Stimulated activated naive B cell treated with anti-CD40 and anti-IgM and Interleukin-4, amounts not matched to agents 10 μg/mL and 1 μg/mL and 100 μg/mL, for 72 hours (primary cell): Measurements from ENCODE around the gene RPUSD1.
A peak's percentile ranks its signal among the peaks of the same experiment; 100 is the strongest.
"Not testable (repeated sequence)": the region's sequence is repeated elsewhere in the genome, so short reads cannot be mapped to it uniquely, and the experiment has no call there.

ENCODE experiments used
- ATAC-seq, 2 donors: fragments of 150-1000 bp; cut with Tn5 transposase; replicated peaks; 2 replicates each; pipeline ENCODE4 v1.10.0; 2021; ENCODE audit warnings: moderate library complexity in 1 of 2
- DNase-seq: peaks from one replicate; pipeline ENCODE4 v3.0.0; 2021
- H3K27ac Mint-ChIP-seq: one replicate; pipeline ENCODE4 v1.8.0; 2022; ENCODE audit warnings: mild to moderate bottlenecking, mixed read lengths
- H3K27me3 Mint-ChIP-seq, 2 donors: one replicate each; pipeline ENCODE4 v1.8.0; 2022; ENCODE audit warnings: mixed read lengths in 2 of 2
- H3K36me3 Mint-ChIP-seq, 2 donors: one replicate each; pipeline ENCODE4 v1.8.0; 2022; ENCODE audit warnings: mixed read lengths in 2 of 2, mild to moderate bottlenecking in 1 of 2
- H3K4me1 Mint-ChIP-seq, 2 donors: one replicate each; pipeline ENCODE4 v1.8.0; 2022; ENCODE audit warnings: mixed read lengths in 2 of 2, mild to moderate bottlenecking in 1 of 2
- H3K4me3 Mint-ChIP-seq, 2 donors: one replicate each; pipeline ENCODE4 v1.8.0; 2022; ENCODE audit warnings: mild to moderate bottlenecking in 2 of 2, mixed read lengths in 2 of 2, moderate library complexity in 1 of 2
- H3K9me3 Mint-ChIP-seq, 2 donors: one replicate each; pipeline ENCODE4 v1.8.0; 2022; ENCODE audit warnings: mixed read lengths in 2 of 2, mild to moderate bottlenecking in 1 of 2

The RPUSD1 gene

DNA sequence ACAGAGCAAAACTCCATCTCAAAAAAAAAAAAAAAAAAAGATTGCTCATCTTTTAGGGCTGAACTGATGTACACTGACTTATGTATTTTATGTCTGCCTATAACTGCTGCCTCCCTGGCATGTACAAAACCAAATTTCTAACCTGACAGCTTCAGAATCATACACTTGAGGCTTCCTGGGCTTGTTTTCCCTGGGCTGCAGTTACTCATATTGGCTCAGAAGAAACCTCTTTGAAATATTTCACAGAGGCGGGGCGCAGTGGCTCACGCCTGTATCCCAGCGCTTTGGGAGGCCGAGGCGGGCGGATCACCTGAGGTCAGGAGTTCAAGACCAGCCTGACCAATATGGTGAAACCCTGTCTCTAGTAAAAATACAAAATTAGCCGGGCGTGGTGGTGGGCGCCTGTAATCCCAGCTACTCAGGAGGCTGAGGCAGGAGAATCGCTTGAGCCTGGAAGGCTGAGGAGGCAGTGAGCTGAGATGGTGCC, 34.0 kb downstream of the RPUSD1 start:
- not testable (repeated sequence) for H3K4me3 Mint-ChIP-seq
- H3K27me3 Mint-ChIP-seq = peaks cover 12 to 22% of the 10 kb centered on the region in 2 donors

GRCh38 chr16:752007-752312, 36.2 kb downstream of the RPUSD1 start:
- H3K4me3 Mint-ChIP-seq = no peak overlapping the region
- ATAC-seq (no peak), DNase-seq (no peak)
- H3K4me1 Mint-ChIP-seq = peaks cover 3 to 4% of the 10 kb centered on the region in 2 donors
- H3K27me3 Mint-ChIP-seq = peaks cover 5 to 15% of the 10 kb centered on the region in 2 donors
- no peaks in the 10 kb centered on the region for H3K36me3 Mint-ChIP-seq
- H3K27ac Mint-ChIP-seq = no peak overlapping the region
- no peaks in the 10 kb centered on the region for H3K9me3 Mint-ChIP-seq

More for the DNA sequence above, 34.0 kb downstream of the RPUSD1 start:
- DNase-seq, H3K9me3 Mint-ChIP-seq, ATAC-seq, H3K4me1 Mint-ChIP-seq, H3K36me3 Mint-ChIP-seq, H3K27ac Mint-ChIP-seq: not testable (repeated sequence)

GRCh38 chr16:751152-752006, 36.8 kb downstream of the RPUSD1 start:
- no peak for DNase-seq
- H3K27ac Mint-ChIP-seq = peak overlapping the region; percentile 53
- no peak for ATAC-seq
- H3K4me1 Mint-ChIP-seq = peaks cover 3 to 4% of the 10 kb centered on the region in 2 donors
- H3K36me3 Mint-ChIP-seq = no peaks in the 10 kb centered on the region
- H3K27me3 Mint-ChIP-seq = peaks cover 1 to 19% of the 10 kb centered on the region in 2 donors
- no peak overlapping the region for H3K4me3 Mint-ChIP-seq
- no peaks in the 10 kb centered on the region for H3K9me3 Mint-ChIP-seq

DNA sequence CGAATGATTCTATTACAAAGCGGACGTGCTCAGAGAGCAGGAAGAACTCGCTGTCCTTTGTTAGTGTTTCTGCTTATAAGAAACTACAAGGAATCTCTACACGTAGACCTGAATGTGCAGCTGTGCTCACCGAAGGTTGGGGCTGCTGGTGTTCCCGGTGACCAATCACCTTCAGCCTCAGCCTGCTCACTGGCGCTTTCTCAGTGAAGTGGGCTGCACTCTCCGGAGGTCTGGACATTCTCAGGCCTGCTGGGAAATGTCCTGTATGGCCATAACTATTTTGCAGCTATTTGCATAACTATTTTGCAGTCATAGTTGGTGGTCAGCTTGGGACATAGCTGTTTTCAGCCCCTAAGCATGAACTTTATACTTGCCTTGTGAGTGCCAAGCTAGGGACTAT, 37.7 kb downstream of the RPUSD1 start:
- H3K9me3 Mint-ChIP-seq = no peaks in the 10 kb centered on the region
- DNase-seq (no peak), ATAC-seq (no peak)
- peaks cover 2 to 4% of the 10 kb centered on the region in 2 donors for H3K4me1 Mint-ChIP-seq
- no peaks in the 10 kb centered on the region for H3K36me3 Mint-ChIP-seq
- no peak overlapping the region for H3K27ac Mint-ChIP-seq
- peaks cover 0 to 23% of the 10 kb centered on the region in 2 donors for H3K27me3 Mint-ChIP-seq
- no peak overlapping the region for H3K4me3 Mint-ChIP-seq

DNA sequence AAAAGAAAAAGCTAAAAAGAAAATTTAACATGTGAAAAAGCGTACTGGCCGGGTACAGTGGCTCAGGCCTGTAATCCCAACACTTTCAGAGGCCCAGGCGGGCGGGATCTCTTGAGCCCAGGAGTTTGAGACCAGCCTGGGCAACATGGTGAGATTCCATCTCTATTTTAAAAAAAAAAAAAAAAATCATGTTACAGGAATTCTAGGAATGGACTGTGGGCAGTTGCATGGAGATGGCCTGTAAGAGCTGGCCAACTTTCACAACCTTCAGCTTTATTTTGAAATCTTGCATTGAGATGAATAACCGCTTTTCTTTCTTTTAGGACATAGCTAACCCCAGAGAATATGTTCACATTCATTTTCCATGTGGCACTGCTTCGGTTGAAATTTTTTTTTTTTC, 39.2 kb downstream of the RPUSD1 start:
- DNase-seq = no peak
- no peak for ATAC-seq

DNA sequence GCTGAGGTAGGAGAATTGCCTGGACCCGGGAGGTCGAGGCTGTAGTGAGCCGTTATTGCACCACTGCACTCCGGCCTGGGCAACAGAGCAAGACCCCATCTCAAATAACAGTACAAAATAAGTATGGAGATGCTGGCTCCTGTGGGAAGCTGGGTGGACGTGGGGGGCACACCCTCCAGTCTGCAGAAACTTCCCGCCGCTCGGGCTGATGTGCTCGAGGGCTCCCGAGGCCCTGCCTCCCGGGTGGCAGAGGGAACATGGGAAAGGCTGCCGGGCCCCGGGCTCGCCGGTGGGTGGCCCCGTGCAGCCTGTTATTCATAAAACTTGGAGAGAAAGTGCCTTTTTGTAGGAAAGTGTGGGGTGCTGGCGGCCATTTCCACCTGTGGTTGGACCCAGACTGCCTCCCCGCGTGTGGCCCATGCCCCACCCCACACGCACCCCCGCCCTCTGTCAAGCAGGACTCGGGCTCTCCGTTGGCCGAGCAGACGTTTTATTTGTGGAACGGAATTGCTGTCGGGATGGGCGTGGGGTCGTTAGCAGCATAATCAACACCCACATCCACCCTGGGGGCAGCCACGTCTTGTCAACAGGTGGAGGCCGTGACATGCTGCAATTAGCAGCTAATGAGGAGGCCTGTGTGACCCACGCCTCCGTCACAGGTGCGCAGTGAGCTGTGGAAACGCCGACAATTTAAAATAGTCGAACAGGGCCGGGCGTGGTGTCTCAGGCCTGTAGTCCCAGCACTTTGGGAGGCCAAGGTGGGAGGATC, 40.0 kb downstream of the RPUSD1 start:
- DNase-seq (no peak), ATAC-seq (no peak)
- Mint-ChIP-seq H3K27ac (no peak overlapping the region), H3K9me3 (no peaks in the 10 kb centered on the region), H3K4me1 (no peaks in the 10 kb centered on the region), H3K27me3 (peaks cover 0 to 23% of the 10 kb centered on the region in 2 donors), H3K4me3 (no peak overlapping the region), H3K36me3 (no peaks in the 10 kb centered on the region)

More for the DNA sequence above, 39.2 kb downstream of the RPUSD1 start:
- Mint-ChIP-seq H3K9me3 (no peaks in the 10 kb centered on the region), H3K27me3 (peaks cover 0 to 23% of the 10 kb centered on the region in 2 donors), H3K4me3 (no peak overlapping the region), H3K27ac (no peak overlapping the region), H3K36me3 (no peaks in the 10 kb centered on the region), H3K4me1 (no peaks in the 10 kb centered on the region)

DNA sequence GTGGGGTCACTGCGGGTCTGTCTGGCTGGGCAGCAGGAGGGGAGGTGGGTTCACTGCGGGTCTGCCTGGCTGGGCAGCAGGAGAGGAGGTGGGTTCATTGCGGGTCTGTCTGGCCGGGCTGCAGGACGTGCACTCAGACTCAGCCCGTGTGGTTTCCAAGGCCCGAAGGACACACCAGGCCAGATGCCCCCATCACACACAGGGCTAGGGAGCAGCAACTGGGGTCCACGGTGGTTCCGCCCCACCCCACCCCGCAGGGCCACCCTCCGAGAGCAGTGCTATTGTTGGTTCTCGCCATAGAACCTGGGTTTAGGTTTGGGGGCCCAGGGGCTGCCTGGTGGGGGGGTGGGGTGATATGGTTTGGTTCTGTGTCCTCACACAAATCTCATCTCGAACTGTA, 41.5 kb downstream of the RPUSD1 start:
- H3K36me3 Mint-ChIP-seq = no peaks in the 10 kb centered on the region
- no peak overlapping the region for H3K27ac Mint-ChIP-seq
- DNase-seq (no peak), ATAC-seq (no peak)
- no peak overlapping the region for H3K4me3 Mint-ChIP-seq
- H3K4me1 Mint-ChIP-seq = no peaks in the 10 kb centered on the region
- no peaks in the 10 kb centered on the region for H3K9me3 Mint-ChIP-seq
- H3K27me3 Mint-ChIP-seq = peaks cover 0 to 16% of the 10 kb centered on the region in 2 donors

DNA sequence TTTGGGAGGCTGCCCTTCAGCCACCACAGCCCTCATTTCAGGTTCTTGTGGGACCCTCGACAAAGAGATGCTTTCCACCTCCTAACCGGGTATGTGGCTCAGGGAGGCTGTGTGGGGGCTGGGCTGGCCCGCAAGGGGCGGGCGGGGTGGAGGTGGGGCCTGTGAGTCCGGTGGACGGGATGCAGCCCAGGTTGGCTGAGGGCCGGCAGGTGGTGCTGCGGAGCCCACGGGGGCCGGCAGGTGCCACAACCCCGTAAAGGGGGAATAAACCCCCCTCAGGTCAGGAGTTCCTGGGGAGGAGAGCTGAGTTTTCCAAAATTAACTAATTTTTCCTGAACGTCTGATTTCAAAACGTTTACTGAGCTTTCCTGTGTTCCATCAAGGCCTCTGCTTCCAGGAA, 42.4 kb downstream of the RPUSD1 start:
- H3K36me3 Mint-ChIP-seq = no peaks in the 10 kb centered on the region
- H3K4me3 Mint-ChIP-seq = no peak overlapping the region
- peaks cover 0 to 10% of the 10 kb centered on the region in 2 donors for H3K27me3 Mint-ChIP-seq
- DNase-seq (no peak), ATAC-seq (peak; percentile 24 to 40)
- H3K4me1 Mint-ChIP-seq = no peaks in the 10 kb centered on the region
- H3K27ac Mint-ChIP-seq = no peak overlapping the region
- H3K9me3 Mint-ChIP-seq = no peaks in the 10 kb centered on the region

DNA sequence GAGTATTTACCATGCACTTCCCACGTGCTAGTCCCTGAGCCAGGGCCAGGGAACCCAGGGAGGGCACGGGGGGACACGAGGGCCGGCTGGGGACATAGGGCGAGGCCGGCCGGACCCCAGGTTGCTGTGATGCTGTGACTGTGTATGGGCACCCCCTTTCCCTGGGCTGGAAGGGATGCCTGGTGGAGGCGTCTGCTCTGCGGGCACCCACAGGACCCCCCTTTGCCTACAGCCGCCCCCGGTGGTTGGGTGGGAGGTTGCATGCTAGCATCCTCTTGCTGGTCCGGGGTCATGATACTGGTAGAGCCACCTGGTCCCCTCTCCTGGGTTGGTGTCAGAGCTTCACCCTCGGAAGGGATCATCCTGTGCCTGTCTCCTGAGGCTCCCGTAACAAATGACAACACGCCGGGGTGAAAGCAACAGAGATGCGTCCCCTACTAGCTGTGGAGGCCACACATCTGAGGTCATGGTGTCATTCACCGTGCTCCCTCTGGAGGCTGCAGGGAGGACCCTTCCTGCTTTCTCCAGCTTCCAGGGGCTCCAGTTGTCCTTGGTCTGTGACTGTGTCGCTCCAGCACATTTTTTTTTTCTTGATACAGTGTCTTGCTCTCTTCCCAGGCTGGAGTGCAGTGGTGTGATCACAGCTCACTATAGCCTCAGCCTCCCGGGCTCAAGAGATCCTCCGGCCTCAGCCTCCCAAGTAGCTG, 44.2 kb downstream of the RPUSD1 start:
- no peak overlapping the region for H3K27ac Mint-ChIP-seq

DNA sequence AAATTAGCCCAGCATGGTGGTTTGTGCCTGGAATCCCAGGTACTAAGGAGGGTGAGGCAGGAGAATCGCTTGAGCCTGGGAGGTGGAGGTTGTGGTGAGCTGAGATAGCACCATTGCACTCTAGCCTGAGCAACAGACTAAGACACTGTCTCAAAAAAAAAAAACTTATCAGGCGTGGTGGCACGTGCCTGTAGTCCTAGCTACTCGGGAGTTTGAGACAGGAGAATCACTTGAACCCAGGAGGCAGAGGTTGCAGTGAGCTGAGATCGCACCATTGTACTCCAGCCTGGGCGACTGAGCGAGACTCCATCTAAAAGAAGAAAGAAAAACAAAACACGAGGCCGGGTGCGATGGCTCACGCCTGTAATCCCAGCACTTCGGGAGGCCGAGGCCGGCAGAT, 45.3 kb downstream of the RPUSD1 start:
- H3K27ac Mint-ChIP-seq, H3K4me3 Mint-ChIP-seq, H3K27me3 Mint-ChIP-seq, H3K9me3 Mint-ChIP-seq, DNase-seq, ATAC-seq, H3K36me3 Mint-ChIP-seq: not testable (repeated sequence)
- peaks cover 8 to 24% of the 10 kb centered on the region in 2 donors for H3K4me1 Mint-ChIP-seq

More for the DNA sequence above, 44.2 kb downstream of the RPUSD1 start:
- no peak for DNase-seq
- no peak overlapping the region for H3K4me3 Mint-ChIP-seq
- ATAC-seq = no peak
- H3K9me3 Mint-ChIP-seq = no peaks in the 10 kb centered on the region
- H3K27me3 Mint-ChIP-seq = peaks cover 0 to 9% of the 10 kb centered on the region in 2 donors
- peaks cover 6 to 14% of the 10 kb centered on the region in 2 donors for H3K4me1 Mint-ChIP-seq
- peaks cover 0 to 2% of the 10 kb centered on the region in 2 donors for H3K36me3 Mint-ChIP-seq

DNA sequence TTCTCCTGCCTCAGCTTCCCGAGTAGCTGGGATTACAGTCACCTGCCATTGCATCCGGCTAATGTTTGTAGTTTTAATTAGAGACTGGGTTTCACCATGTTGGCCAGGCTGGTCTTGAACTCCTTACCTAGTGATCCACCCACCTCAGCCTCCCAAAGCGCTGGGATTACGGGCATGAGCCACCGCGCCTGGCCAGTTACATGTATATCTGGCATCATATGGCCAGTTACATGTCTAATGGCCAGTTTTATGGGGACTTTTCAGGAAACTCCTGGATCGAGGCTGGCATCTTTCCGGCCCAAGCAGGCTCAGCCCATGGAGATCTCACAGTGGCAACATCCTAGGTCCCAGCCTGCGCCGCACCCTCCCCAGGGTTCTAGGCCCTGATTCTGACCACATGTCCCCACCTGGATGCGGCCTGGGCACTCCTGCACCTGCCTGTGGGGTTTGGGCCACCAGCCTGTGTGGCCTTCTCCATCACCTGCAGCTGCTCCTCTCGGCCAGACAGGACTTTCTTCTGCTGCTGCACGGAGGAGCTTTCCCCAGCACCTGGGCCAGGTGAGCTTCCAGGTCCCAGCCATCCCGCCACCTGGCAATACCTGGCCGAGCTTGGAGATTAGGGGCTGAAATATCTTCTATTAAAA, 46.1 kb downstream of the RPUSD1 start:
- Mint-ChIP-seq H3K36me3 (peaks cover 8% of the 10 kb centered on the region in 2 donors), H3K9me3 (no peaks in the 10 kb centered on the region), H3K4me1 (peaks cover 10 to 31% of the 10 kb centered on the region in 2 donors), H3K27me3 (peaks cover 0 to 9% of the 10 kb centered on the region in 2 donors), H3K4me3 (peak overlapping the region; percentile 84 to 89), H3K27ac (peak overlapping the region; percentile 86)
- DNase-seq (no peak), ATAC-seq (no peak)

DNA sequence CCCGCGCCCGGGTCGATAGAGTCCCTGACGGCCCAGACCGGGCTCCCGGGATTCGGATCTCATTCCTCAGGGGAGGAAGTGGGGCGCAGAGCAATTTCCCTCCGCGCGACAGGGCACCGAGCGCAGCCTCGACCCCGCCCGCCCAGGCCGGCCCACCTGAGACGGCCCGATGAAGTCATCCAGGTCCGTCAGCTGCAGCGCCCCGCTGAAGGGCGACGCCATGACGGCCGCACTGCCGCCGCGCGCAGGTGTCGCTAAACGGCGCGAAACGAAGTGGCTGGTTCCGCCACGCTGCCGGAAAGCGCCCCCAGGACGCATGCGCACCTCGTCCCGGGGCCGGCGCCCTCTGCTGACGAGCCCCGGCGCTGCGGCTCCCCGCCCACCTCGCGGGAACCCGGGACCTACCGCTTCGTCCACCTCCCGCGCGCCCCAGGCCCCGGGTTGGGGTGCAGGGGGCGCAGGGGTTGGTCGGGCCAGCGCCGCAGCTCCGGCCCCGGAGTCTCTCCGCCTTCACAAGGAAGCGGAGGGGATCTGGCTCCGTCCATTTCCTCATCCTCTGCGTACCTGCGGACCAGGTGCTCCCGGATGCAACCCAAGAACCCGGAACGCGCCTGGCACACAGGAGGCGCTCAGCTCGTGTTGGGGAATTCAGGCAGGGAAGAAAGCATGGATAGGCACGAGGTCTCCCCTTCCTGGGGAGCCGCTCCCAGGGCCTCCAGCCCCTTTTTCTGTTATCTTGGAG, 47.2 kb downstream of the RPUSD1 start, which contains the start of gene CIAO3:
TSS of gene CIAO3 (minus strand) at position 234 of the 742 bp plus-strand sequence. CDS start at position 222, 12 bp downstream.
- H3K4me3 Mint-ChIP-seq = peak within 1 kb of the TSS; percentile 84 to 89
- ATAC-seq (peak; percentile 93 to 95), DNase-seq (peak; percentile 91)
- peaks cover 0 to under 1% of the 10 kb centered on the region in 2 donors for H3K27me3 Mint-ChIP-seq
- peaks cover 10 to 31% of the 10 kb centered on the region in 2 donors for H3K4me1 Mint-ChIP-seq
- H3K9me3 Mint-ChIP-seq = no peaks in the 10 kb centered on the region
- peak within 1 kb of the TSS; percentile 91 for H3K27ac Mint-ChIP-seq
- peaks cover 13 to 17% of the 10 kb centered on the region in 2 donors for H3K36me3 Mint-ChIP-seq

DNA sequence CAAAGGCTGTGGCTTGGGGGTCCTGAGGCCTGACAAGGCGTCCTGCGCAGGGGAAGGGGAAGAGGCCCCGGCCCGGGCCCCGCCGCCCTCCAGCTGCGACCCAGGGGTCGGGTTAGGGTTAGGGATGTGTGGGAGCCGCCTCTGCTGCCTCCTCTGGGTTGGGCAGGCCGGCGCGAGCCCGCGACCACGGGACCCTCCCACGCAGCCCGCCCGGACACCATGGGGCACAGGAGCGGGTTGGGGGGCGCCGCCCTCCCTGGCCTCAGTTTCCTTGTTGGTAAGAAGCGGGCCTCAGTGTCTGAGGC, 47.8 kb downstream of the RPUSD1 start:
- Mint-ChIP-seq H3K9me3 (no peaks in the 10 kb centered on the region), H3K27me3 (no peaks in the 10 kb centered on the region), H3K27ac (peak overlapping the region; percentile 91), H3K4me3 (peak overlapping the region; percentile 84 to 89), H3K4me1 (peaks cover 11 to 33% of the 10 kb centered on the region in 2 donors), H3K36me3 (peaks cover 15 to 22% of the 10 kb centered on the region in 2 donors)
- ATAC-seq = peak; percentile 29 to 50
- DNase-seq = no peak
